DND-41 (cell line): Measurements from ENCODE around the gene PRKCB.

ENCODE experiments used
- ATAC-seq: fragments of 200-7000 bp; cut with Tn5 transposase; 3 replicates; pipeline ENCODE4 v1.9.1; 2021; ENCODE audit warnings: low read depth; ENCODE audit not compliant: insufficient read depth
- DNase-seq: peaks from one replicate; pipeline ENCODE4 v3.0.0-alpha.2; 2020
- H2AFZ ChIP-seq: 2 replicates; pipeline ENCODE4 v1.6.0; 2012; ENCODE audit warnings: low read depth, low read length
- H3K27ac ChIP-seq: 2 replicates; pipeline ENCODE4 v1.5.1; 2012; ENCODE audit warnings: low read length, inconsistent platforms
- H3K27me3 ChIP-seq: fragments of 200-600 bp; sonication (generic); 2 replicates; pipeline ENCODE4 v1.6.0; 2012; ENCODE audit warnings: low read length, mild to moderate bottlenecking, inconsistent platforms; ENCODE audit not compliant: insufficient read depth, poor library complexity
- H3K36me3 ChIP-seq: 2 replicates; pipeline ENCODE4 v1.5.1; 2012; ENCODE audit warnings: low read length, inconsistent platforms; ENCODE audit not compliant: insufficient read depth
- H3K4me1 ChIP-seq: 2 replicates; pipeline ENCODE4 v1.5.1; 2012; ENCODE audit warnings: mild to moderate bottlenecking, low read length; ENCODE audit not compliant: insufficient read depth
- H3K4me2 ChIP-seq: 2 replicates; pipeline ENCODE4 v1.6.0; 2012; ENCODE audit warnings: mild to moderate bottlenecking, moderate library complexity, low read length, inconsistent platforms; ENCODE audit not compliant: insufficient read depth
- H3K4me3 ChIP-seq, 2 experiments: fragments of 200-600 bp in 1 of 2; shearing (Covaris generic) in 1 of 2; 2 replicates each; pipeline ENCODE4 v1.5.1; 2012 to 2016; ENCODE audit warnings: inconsistent platforms in 2 of 2, low read length in 2 of 2, mild to moderate bottlenecking in 2 of 2, low read depth in 1 of 2, moderate library complexity in 1 of 2
- H3K79me2 ChIP-seq: 2 replicates; pipeline ENCODE4 v1.6.0; 2012; ENCODE audit warnings: low read length, inconsistent platforms; ENCODE audit not compliant: insufficient read depth
- H3K9ac ChIP-seq: 2 replicates; pipeline ENCODE4 v1.6.0; 2012; ENCODE audit warnings: low read depth, mild to moderate bottlenecking, inconsistent platforms, low read length, moderate library complexity
- H3K9me3 ChIP-seq: 2 replicates; pipeline ENCODE4 v1.5.1; 2012; ENCODE audit warnings: low read length, moderate library complexity, mild to moderate bottlenecking, inconsistent platforms; ENCODE audit not compliant: insufficient read depth, severe bottlenecking
- H4K20me1 ChIP-seq: 2 replicates; pipeline ENCODE4 v1.6.0; 2012; ENCODE audit warnings: low read length; ENCODE audit not compliant: insufficient read depth
- CTCF ChIP-seq: IDR thresholded peaks from 2 replicates; pipeline ENCODE4 v1.5.1; 2012; ENCODE audit warnings: borderline replicate concordance, low read length, moderate library complexity, mild to moderate bottlenecking; ENCODE audit not compliant: poor library complexity, severe bottlenecking; ENCODE audit errors: extremely low read depth
- EZH2 ChIP-seq: IDR thresholded peaks from 3 replicates; pipeline ENCODE4 v1.6.1; 2012; ENCODE audit warnings: borderline replicate concordance, low read depth, mild to moderate bottlenecking, moderate library complexity, low read length, inconsistent platforms; ENCODE audit not compliant: severe bottlenecking

Gene PRKCB

DNA sequence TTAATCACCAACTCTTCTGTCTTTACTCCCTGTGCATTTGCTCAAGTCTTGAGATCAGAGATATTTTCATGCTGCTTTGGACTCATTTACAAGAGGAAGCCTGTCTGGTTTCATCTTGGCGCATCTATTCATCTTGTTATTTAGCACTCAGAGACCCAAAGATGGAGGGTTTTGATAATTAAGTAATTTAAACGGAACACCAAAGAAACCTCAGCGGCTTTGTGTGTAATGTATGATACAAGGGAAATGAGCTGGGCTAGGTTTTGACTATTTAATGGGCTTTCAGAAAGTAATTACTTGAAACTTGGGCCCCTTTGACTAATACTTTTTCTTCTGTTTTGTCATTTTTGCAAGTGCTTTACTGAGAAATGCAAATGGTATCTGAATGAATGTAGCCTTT lies 354.2 kb downstream of the PRKCB start:
- no peaks in the 10 kb centered on the region for H3K9me3 ChIP-seq
- no peak for TF ChIP-seq EZH2
- TF ChIP-seq CTCF, result no peak
- no peak overlapping the region for H3K9ac ChIP-seq
- H4K20me1 ChIP-seq, result no peaks in the 10 kb centered on the region; the same call in 1 of the 2 replicates
- H3K4me2 ChIP-seq, result no peak overlapping the region
- H2AFZ ChIP-seq, result no peak overlapping the region
- H3K27ac ChIP-seq, result no peak overlapping the region
- no peaks in the 10 kb centered on the region for H3K4me1 ChIP-seq
- H3K27me3 ChIP-seq, result no peaks in the 10 kb centered on the region
- peaks cover 43% of the 10 kb centered on the region for H3K36me3 ChIP-seq
- no peaks in the 10 kb centered on the region for H3K79me2 ChIP-seq
- H3K4me3 ChIP-seq, result no peak overlapping the region
- no peak for ATAC-seq
- DNase-seq, result no peak

GRCh38 chr16:24191876-24192402 lies 356.2 kb downstream of the PRKCB start:
- H3K4me2 ChIP-seq, result no peak overlapping the region
- no peak overlapping the region for H3K27ac ChIP-seq
- no peaks in the 10 kb centered on the region for H3K4me1 ChIP-seq
- H4K20me1 ChIP-seq, result no peaks in the 10 kb centered on the region; the same call in 1 of the 2 replicates
- peaks cover 34% of the 10 kb centered on the region for H3K36me3 ChIP-seq
- no peak overlapping the region for H3K9ac ChIP-seq
- TF ChIP-seq EZH2 (no peak), CTCF (no peak)
- H3K27me3 ChIP-seq, result no peaks in the 10 kb centered on the region
- no peak overlapping the region for H3K4me3 ChIP-seq
- DNase-seq (no peak), ATAC-seq (no peak)
- no peaks in the 10 kb centered on the region for H3K9me3 ChIP-seq
- H3K79me2 ChIP-seq, result no peaks in the 10 kb centered on the region
- no peak overlapping the region for H2AFZ ChIP-seq

DNA sequence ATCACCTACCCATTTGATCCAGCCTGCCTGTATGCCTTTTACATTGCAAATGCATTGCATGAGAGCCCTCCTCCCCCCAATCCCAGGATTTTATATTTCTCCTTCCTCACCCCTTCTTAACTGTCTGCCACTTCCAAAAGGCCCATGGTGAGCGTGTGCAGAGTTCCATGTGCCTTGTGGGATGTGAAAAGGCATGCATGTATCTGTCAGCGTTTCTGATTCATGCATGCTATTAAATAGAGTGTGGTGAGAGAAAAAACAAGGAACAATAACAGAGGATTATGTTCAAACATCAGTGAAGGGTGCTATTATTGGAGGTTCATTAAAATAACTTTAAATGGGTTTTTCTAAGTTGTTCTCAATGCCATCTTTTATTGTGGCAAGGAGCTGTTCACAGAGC lies 359.4 kb downstream of the PRKCB start:
- H3K27ac ChIP-seq, result no peak overlapping the region
- no peak overlapping the region for H3K4me3 ChIP-seq
- peaks cover 38% of the 10 kb centered on the region for H3K36me3 ChIP-seq
- H3K27me3 ChIP-seq, result no peaks in the 10 kb centered on the region
- DNase-seq, result no peak
- no peaks in the 10 kb centered on the region for H3K9me3 ChIP-seq
- no peak for TF ChIP-seq CTCF
- no peak for TF ChIP-seq EZH2
- no peaks in the 10 kb centered on the region for H4K20me1 ChIP-seq
- H3K4me1 ChIP-seq, result no peaks in the 10 kb centered on the region
- no peaks in the 10 kb centered on the region for H3K79me2 ChIP-seq
- no peak overlapping the region for H2AFZ ChIP-seq
- no peak overlapping the region for H3K9ac ChIP-seq
- ATAC-seq, result no peak
- H3K4me2 ChIP-seq, result no peak overlapping the region
